ENCODE measurements around the gene MRPL45. TPM values are rescaled to one million over a fixed set of nuclear protein-coding genes. Genes with fewer than 3 reads are reported as not detected.

The MRPL45 gene
- total and polyA plus RNA-seq, 2 experiments from 2014 or later: 42.6 to 63.9 TPM

- no peak overlapping the region for H3K4me3 ChIP-seq
- Mint-ChIP-seq H3K9me3 (no peaks in the 10 kb centered on the region), H3K27me3 (ENCODE audit: insufficient read depth, low read depth, poor library complexity) (no peaks in the 10 kb centered on the region), H3K27ac (peak overlapping the region; percentile 43; the same call in 1 of the 2 replicates), H3K4me3 (peak overlapping the region; percentile 6; the same call in 2 of the 3 replicates), H3K36me3 (ENCODE audit: low read depth) (peaks cover 20% of the 10 kb centered on the region), H3K4me1 (peaks cover 46% of the 10 kb centered on the region)
- no peak for TF ChIP-seq CTCF (conservative IDR thresholded peaks at IDR 0.05; ENCODE audit: low read depth in 2 of 2)
- no peak for TF ChIP-seq CREB1 (CRISPR knock-in tag; IDR thresholded peaks at IDR 0.05; ENCODE audit: low read depth)
- TF ChIP-seq JUNB (IDR thresholded peaks at IDR 0.05; ENCODE audit: unreplicated experiment): no peak
- no peak for TF ChIP-seq ZNF462 (CRISPR knock-in tag; IDR thresholded peaks at IDR 0.05)
- TF ChIP-seq REST (IDR thresholded peaks at IDR 0.05; ENCODE audit: unreplicated experiment): no peak
- no peak for TF ChIP-seq NANOG (IDR thresholded peaks at IDR 0.05; ENCODE audit: borderline replicate concordance)
- no peak for TF ChIP-seq STAT1 (IDR thresholded peaks at IDR 0.05; ENCODE audit: unreplicated experiment)
- TF ChIP-seq ZNF114 (CRISPR knock-in tag; IDR thresholded peaks at IDR 0.05): no peak
- no peak for TF ChIP-seq EZH2phosphoT487 (IDR thresholded peaks at IDR 0.05; ENCODE audit: unreplicated experiment)
- TF ChIP-seq EZH2 (IDR thresholded peaks at IDR 0.05; ENCODE audit: low read depth, unreplicated experiment): no peak
- TF ChIP-seq ZNF331 (CRISPR knock-in tag; IDR thresholded peaks at IDR 0.05; ENCODE audit: low read depth): no peak
- TF ChIP-seq ETS1 (IDR thresholded peaks at IDR 0.05): no peak
- no peak for TF ChIP-seq POLR2AphosphoS5 (IDR thresholded peaks at IDR 0.05; ENCODE audit: low read depth)
- H4K20me1 ChIP-seq (replicated peaks; ENCODE audit: insufficient read depth): peaks cover 13% of the 10 kb centered on the region
- no peak for DNase-seq (ENCODE audit: low spot score)
- peaks cover 6% of the 10 kb centered on the region; the same call in 1 of the 2 replicates for H3K36me3 ChIP-seq (ENCODE audit: insufficient read depth)
- no peaks in the 10 kb centered on the region for H3K9me2 ChIP-seq (ENCODE audit: insufficient read depth)
- H3K4me2 ChIP-seq: peak overlapping the region; percentile 21; the same call in 1 of the 2 replicates
- H3K4me1 ChIP-seq (ENCODE audit: insufficient read depth): peaks cover 34% of the 10 kb centered on the region
- H3K27ac ChIP-seq (ENCODE audit: low read depth): peak overlapping the region; percentile 71
- no peak overlapping the region for H2AFZ ChIP-seq
- H3K79me2 ChIP-seq (replicated peaks; ENCODE audit: insufficient read depth): peaks cover 58% of the 10 kb centered on the region
- H3F3A ChIP-seq (replicated peaks; ENCODE audit: low read depth): no peaks in the 10 kb centered on the region
- ATAC-seq: no peak
- H3K27me3 ChIP-seq (ENCODE audit: insufficient read depth): no peaks in the 10 kb centered on the region
Measured at GRCh38 chr17:38361694-38362465, 64.9 kb downstream of the MRPL45 start.

All from GM23338 (cell line).